Endothelial cell of umbilical vein (primary cell): Measurements from ENCODE around the gene PLCD1. TPM values are rescaled to one million over a fixed set of nuclear protein-coding genes. Genes with fewer than 3 reads are reported as not detected.
A peak's percentile ranks its signal among the peaks of the same experiment; 100 is the strongest.

Experiments used
- BruUV-seq: library from RNA; stranded (reverse); fragments of 400-500 nt; replicated peaks from 2 replicates; lab custom pipeline; 2021; lab: Mats Ljungman, UMichigan
- CTCF ChIA-PET: fragments of 300-600, 350-600 bp; sonication (Branson Sonifier 250); formaldehyde crosslinking; loops from one replicate; lab custom pipeline; 2021; ENCODE audit warnings: antibody characterized with exemption, inconsistent platforms; lab: Charles Lee
- POLR2A ChIA-PET: fragments of 300-600, 350-600 bp; sonication (Branson Sonifier 250); formaldehyde crosslinking; loops from one replicate; lab custom pipeline; 2021; ENCODE audit warnings: antibody characterized with exemption, inconsistent platforms; lab: Charles Lee
- DNase-seq: peaks from one replicate; pipeline ENCODE4 v3.0.0-alpha.2; 2011; ENCODE audit warnings: low read depth, low spot score
- FAIRE-seq: peaks from 2 replicates; lab custom pipeline; 2011; peaks lifted over from hg19 to GRCh38; lab: Jason Lieb, UNC
- H2AFZ ChIP-seq: 2 replicates; pipeline ENCODE4 v1.6.0; 2012; ENCODE audit warnings: low read depth, low read length, control low read depth, inconsistent platforms
- H3K27ac ChIP-seq: 2 replicates; pipeline ENCODE4 v1.5.1; 2011; ENCODE audit warnings: low read depth, mild to moderate bottlenecking, control low read depth, low read length, moderate library complexity; ENCODE audit not compliant: insufficient read depth
- H3K27me3 ChIP-seq, 2 experiments: 2 replicates each; pipeline versions ENCODE4 v1.6.0 to v1.6.1; 2011; ENCODE audit warnings: low read length in 2 of 2, mixed read lengths in 1 of 2; ENCODE audit not compliant: control insufficient read depth in 2 of 2, insufficient read depth in 2 of 2
- H3K36me3 ChIP-seq, 2 experiments: 2 replicates in 1 of 2; 3 replicates in 1 of 2; pipeline ENCODE4 v1.5.1; 2011; ENCODE audit warnings: low read length in 2 of 2, mild to moderate bottlenecking in 1 of 2, moderate library complexity in 1 of 2; ENCODE audit not compliant: control insufficient read depth in 2 of 2, insufficient read depth in 2 of 2; ENCODE audit errors: extremely low read depth in 1 of 2
- H3K4me1 ChIP-seq: 3 replicates; pipeline ENCODE4 v1.5.1; 2011; ENCODE audit warnings: mild to moderate bottlenecking, low read length; ENCODE audit not compliant: control insufficient read depth, insufficient read depth; ENCODE audit errors: extremely low read depth
- H3K4me2 ChIP-seq: 2 replicates; pipeline ENCODE4 v1.6.1; 2011; ENCODE audit warnings: low read length, control low read depth, mixed read lengths; ENCODE audit not compliant: insufficient read depth
- H3K4me3 ChIP-seq, 3 experiments: fragments of 200-600 bp in 1 of 3; sonication (generic), shearing (Covaris generic) in 1 of 3; replicated peaks in 1 of 3; 2 replicates each; pipeline ENCODE4 v1.5.1; 2011 to 2016; ENCODE audit warnings: control low read depth in 3 of 3, low read length in 3 of 3, mild to moderate bottlenecking in 2 of 3, inconsistent platforms in 1 of 3, low read depth in 1 of 3, moderate library complexity in 1 of 3; ENCODE audit not compliant: insufficient read depth in 1 of 3
- H3K79me2 ChIP-seq: 2 replicates; pipeline ENCODE4 v1.6.0; 2012; ENCODE audit warnings: low read length, inconsistent platforms; ENCODE audit not compliant: control insufficient read depth, insufficient read depth
- H3K9ac ChIP-seq: replicated peaks from 2 replicates; pipeline ENCODE3; 2011; ENCODE audit warnings: low read length, control low read depth; ENCODE audit not compliant: insufficient read depth; ENCODE audit errors: extremely low read depth
- H3K9me1 ChIP-seq: replicated peaks from 3 replicates; pipeline ENCODE4 v1.6.0; 2011; ENCODE audit warnings: mild to moderate bottlenecking, low read length; ENCODE audit not compliant: control insufficient read depth, insufficient read depth; ENCODE audit errors: extremely low read depth
- H3K9me3 ChIP-seq: replicated peaks from 2 replicates; pipeline ENCODE4 v1.5.1; 2012; ENCODE audit warnings: low read length, inconsistent platforms; ENCODE audit not compliant: control insufficient read depth, insufficient read depth
- H4K20me1 ChIP-seq: replicated peaks from 2 replicates; pipeline ENCODE3; 2011; ENCODE audit warnings: mild to moderate bottlenecking, low read length; ENCODE audit not compliant: control insufficient read depth, insufficient read depth; ENCODE audit errors: extremely low read depth
- EZH2 ChIP-seq: IDR thresholded peaks from 2 replicates; pipeline ENCODE4 v1.6.1; 2012; ENCODE audit warnings: borderline replicate concordance, low read depth, mild to moderate bottlenecking, moderate library complexity, low read length, inconsistent platforms; ENCODE audit not compliant: severe bottlenecking
- FOS ChIP-seq: IDR thresholded peaks from 2 replicates; pipeline ENCODE4 v1.6.1; 2011; ENCODE audit warnings: mild to moderate bottlenecking, low read length, moderate library complexity, borderline replicate concordance; ENCODE audit not compliant: insufficient read depth
- GATA2 ChIP-seq: IDR thresholded peaks from 2 replicates; pipeline ENCODE4 v1.7.0; 2011; ENCODE audit warnings: low read depth, mild to moderate bottlenecking, moderate library complexity, mixed read lengths, low read length; ENCODE audit not compliant: insufficient read length, insufficient read depth
- JUN ChIP-seq: IDR thresholded peaks from 2 replicates; pipeline ENCODE4 v1.6.1; 2011; ENCODE audit warnings: borderline replicate concordance, low read depth; ENCODE audit not compliant: insufficient read length, insufficient read depth
- MYC ChIP-seq: IDR thresholded peaks from one replicate; pipeline ENCODE4 v1.6.1; 2011; ENCODE audit warnings: mild to moderate bottlenecking, low read depth, low read length
- POLR2A ChIP-seq: IDR thresholded peaks from 2 replicates; pipeline ENCODE4 v1.6.1; 2012; ENCODE audit warnings: low read depth, mild to moderate bottlenecking, control low read depth, low read length
- POLR2AphosphoS5 ChIP-seq: IDR thresholded peaks from 2 replicates; pipeline ENCODE4 v1.6.1; 2012; ENCODE audit warnings: low read depth, mild to moderate bottlenecking, control low read depth, low read length, moderate library complexity; ENCODE audit not compliant: insufficient read depth
- dilution Hi-C: fragments of 300-500 bp; cut with MboI; formaldehyde crosslinking; loops from one replicate; pipeline ENCODE4 v1.15.0; 2019; ENCODE audit warnings: low sequenced_read_pairs; ENCODE audit not compliant: extremely low pct_ligation_motif_present
- intact Hi-C: fragments of 100-400 bp; cut with micrococcal nuclease; formaldehyde crosslinking; loops from one replicate; pipeline ENCODE4 v1.10.0; 2022
- polyA plus RNA-seq, 4 experiments: library from polyadenylated mRNA; depleted of rRNA in 3 of 4; stranded (reverse) in 3 of 4; unstranded in 1 of 4; fragments of >200 nt; gene quantifications; 2 replicates each; pipeline versions ENCODE4 v1.2.1 to v1.2.3, GENCODE V29; 2011 to 2012; ENCODE audit warnings: missing spikeins in 1 of 4
- total RNA-seq: library from RNA; stranded (reverse); gene quantifications from 2 replicates; pipeline ENCODE4 v1.2.3, GENCODE V29; 2021
- TF ChIP-seq, protein P1 (sequence below), 2 donors: IDR thresholded peaks; 1 replicate in 1 of 2; 2 replicates in 1 of 2; pipeline ENCODE4 v1.5.1; 2011; ENCODE audit warnings: low read length in 2 of 2, mild to moderate bottlenecking in 2 of 2, moderate library complexity in 2 of 2, control low read depth in 1 of 2, inconsistent platforms in 1 of 2, low read depth in 1 of 2; ENCODE audit not compliant: insufficient read depth in 1 of 2; ENCODE audit errors: extremely low read depth in 1 of 2
- TF ChIP-seq, protein P2 (sequence below): IDR thresholded peaks from 2 replicates; pipeline ENCODE4 v1.6.1; 2011; ENCODE audit not compliant: insufficient read depth, insufficient read length

Gene PLCD1
- total and polyA plus RNA-seq, 2 donors (not counting 3 experiments of a cell fraction or from before 2014, with no cell fraction given) = 12.6 to 15.3 TPM

DNA sequence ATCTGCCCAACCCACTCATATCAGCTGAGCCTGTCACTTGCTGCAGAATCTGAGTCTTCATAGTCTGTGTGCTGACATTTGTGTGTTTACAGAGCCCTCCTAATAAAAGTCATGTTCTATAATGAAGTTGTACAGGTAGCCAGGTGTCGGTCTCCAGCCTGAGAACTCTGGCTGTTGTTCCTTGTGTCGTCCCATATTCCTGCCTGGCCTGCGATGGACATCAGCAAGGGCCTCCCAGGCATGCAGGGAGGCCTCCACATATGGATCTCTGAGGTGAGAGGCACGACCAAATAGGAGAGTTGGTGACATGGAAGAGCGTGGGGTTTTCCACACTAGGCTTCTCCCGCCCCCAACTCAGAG lies 36.0 kb downstream of the PLCD1 start:
- intact Hi-C loops = no loop called here
- peak overlapping the region; percentile 94 for H2AFZ ChIP-seq
- dilution Hi-C loops = no loop called here
- ChIA-PET CTCF (no interaction called here), POLR2A (no interaction called here)
- H3K4me1 ChIP-seq = peaks cover 11% of the 10 kb centered on the region
- no peaks in the 10 kb centered on the region for H3K9me1 ChIP-seq
- no peak overlapping the region for H3K27ac ChIP-seq
- TF ChIP-seq, protein P1, sequence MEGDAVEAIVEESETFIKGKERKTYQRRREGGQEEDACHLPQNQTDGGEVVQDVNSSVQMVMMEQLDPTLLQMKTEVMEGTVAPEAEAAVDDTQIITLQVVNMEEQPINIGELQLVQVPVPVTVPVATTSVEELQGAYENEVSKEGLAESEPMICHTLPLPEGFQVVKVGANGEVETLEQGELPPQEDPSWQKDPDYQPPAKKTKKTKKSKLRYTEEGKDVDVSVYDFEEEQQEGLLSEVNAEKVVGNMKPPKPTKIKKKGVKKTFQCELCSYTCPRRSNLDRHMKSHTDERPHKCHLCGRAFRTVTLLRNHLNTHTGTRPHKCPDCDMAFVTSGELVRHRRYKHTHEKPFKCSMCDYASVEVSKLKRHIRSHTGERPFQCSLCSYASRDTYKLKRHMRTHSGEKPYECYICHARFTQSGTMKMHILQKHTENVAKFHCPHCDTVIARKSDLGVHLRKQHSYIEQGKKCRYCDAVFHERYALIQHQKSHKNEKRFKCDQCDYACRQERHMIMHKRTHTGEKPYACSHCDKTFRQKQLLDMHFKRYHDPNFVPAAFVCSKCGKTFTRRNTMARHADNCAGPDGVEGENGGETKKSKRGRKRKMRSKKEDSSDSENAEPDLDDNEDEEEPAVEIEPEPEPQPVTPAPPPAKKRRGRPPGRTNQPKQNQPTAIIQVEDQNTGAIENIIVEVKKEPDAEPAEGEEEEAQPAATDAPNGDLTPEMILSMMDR (IDR thresholded peaks at IDR 0.05; ENCODE audit: extremely low read depth in 1 of 2, insufficient read depth in 1 of 2, low read depth in 1 of 2, low read length in 2 of 2) = no peak
- no peak for TF ChIP-seq MYC
- peak overlapping the region; percentile 35 for H3K9ac ChIP-seq
- no peaks in the 10 kb centered on the region for H3K79me2 ChIP-seq
- FAIRE-seq (no peak), DNase-seq (no peak)
- no peaks in the 10 kb centered on the region for H4K20me1 ChIP-seq
- no peaks in the 10 kb centered on the region for H3K36me3 ChIP-seq
- H3K4me3 ChIP-seq = peak overlapping the region in 2 of 3 experiments; percentile 62 to 67
- H3K4me2 ChIP-seq = peak overlapping the region; percentile 53
- no TSS peak for BruUV-seq
- H3K9me3 ChIP-seq = no peaks in the 10 kb centered on the region
- H3K27me3 ChIP-seq = no peaks in the 10 kb centered on the region

DNA sequence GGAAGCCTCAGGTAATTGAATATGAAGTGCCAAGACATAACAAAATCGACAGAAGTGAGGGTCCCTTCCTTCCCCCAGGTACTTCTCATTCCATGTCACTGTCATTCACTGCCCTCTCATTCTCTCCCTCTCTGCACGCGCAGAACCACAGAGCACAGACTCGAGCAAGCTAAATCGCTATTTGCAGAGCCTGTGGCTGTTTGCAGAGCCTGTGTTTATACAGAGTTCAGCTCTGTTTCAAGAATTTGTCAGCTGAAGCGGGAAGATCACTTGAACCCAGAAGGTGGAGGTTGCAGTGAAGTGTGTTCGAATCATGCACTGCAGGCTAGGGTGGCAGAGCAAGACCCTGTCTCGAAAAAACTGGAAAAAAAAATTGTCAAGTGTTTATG lies 36.4 kb downstream of the PLCD1 start:
- POLR2A ChIA-PET = no interaction called here

More for the DNA sequence above, 36.4 kb downstream of the PLCD1 start:
- Histone ChIP-seq H2AFZ (no peak overlapping the region), H3K9ac (no peak overlapping the region), H3K4me2 (no peak overlapping the region), H3K4me1 (peaks cover 10% of the 10 kb centered on the region), H3K27ac (no peak overlapping the region), H3K79me2 (no peaks in the 10 kb centered on the region), H3K9me1 (no peaks in the 10 kb centered on the region), H3K9me3 (no peaks in the 10 kb centered on the region), H3K27me3 (no peaks in the 10 kb centered on the region), H3K36me3 (no peaks in the 10 kb centered on the region), H4K20me1 (no peaks in the 10 kb centered on the region), H3K4me3 (no peak overlapping the region)
- TF ChIP-seq, protein P1 (IDR thresholded peaks at IDR 0.05; ENCODE audit: extremely low read depth in 1 of 2, insufficient read depth in 1 of 2, low read depth in 1 of 2, low read length in 2 of 2) = no peak
- TF ChIP-seq POLR2A (no peak), GATA2 (no peak), FOS (no peak), JUN (no peak), EZH2 (no peak), MYC (no peak), POLR2AphosphoS5 (no peak)
- TF ChIP-seq, protein P2, sequence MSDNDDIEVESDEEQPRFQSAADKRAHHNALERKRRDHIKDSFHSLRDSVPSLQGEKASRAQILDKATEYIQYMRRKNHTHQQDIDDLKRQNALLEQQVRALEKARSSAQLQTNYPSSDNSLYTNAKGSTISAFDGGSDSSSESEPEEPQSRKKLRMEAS = no peak
- FAIRE-seq (peak; percentile 60), DNase-seq (no peak)
- intact Hi-C loops (no loop called here), dilution Hi-C loops (no loop called here)
- no TSS peak for BruUV-seq
- CTCF ChIA-PET = interaction anchor here (1.2 to 1.5 kb wide), 2 partner anchors 11 to 19 kb away, joined by 3 to 4 read pairs; no protein-coding TSS in a partner anchor
